Right cardiac atrium (tissue), 5 donors: ENCODE results near the gene CHST15. TPM values are rescaled to one million over a fixed set of nuclear protein-coding genes. Genes with fewer than 3 reads are reported as not detected.

ENCODE experiments used
- ATAC-seq, 2 donors: fragments of 200-7000 bp; cut with Tn5 transposase; one replicate each; pipeline versions ENCODE4 v1.8.0 to v1.9.1; 2020; ENCODE audit warnings: moderate library complexity in 2 of 2, mild to moderate bottlenecking in 1 of 2
- DNase-seq, 3 donors: peaks; one replicate each; pipeline ENCODE4 v3.0.0-alpha.2; 2020
- H3K27ac ChIP-seq: one replicate; pipeline ENCODE4 v1.5.1; 2013; ENCODE audit warnings: mild to moderate bottlenecking, low read length, control low read depth, moderate library complexity
- H3K27me3 ChIP-seq: one replicate; pipeline ENCODE4 v1.6.1; 2013; ENCODE audit not compliant: control insufficient read depth, insufficient read depth
- H3K4me1 ChIP-seq: one replicate; pipeline ENCODE4 v1.6.1; 2013; ENCODE audit warnings: low read length; ENCODE audit not compliant: control insufficient read depth, insufficient read depth
- H3K4me3 ChIP-seq: one replicate; pipeline ENCODE4 v1.5.1; 2013; ENCODE audit warnings: low read length, control low read depth
- H3K9me3 ChIP-seq: one replicate; pipeline ENCODE4 v1.6.1; 2013; ENCODE audit warnings: low read length; ENCODE audit not compliant: control insufficient read depth
- WGBS: extraction: QIAGEN DNeasy Blood & Tissue Kit; methylation state at CpG from one replicate; pipeline ENCODE4 v1.1.7; 2013; 5-methylcytosine and 5-hydroxymethylcytosine counted together
- intact Hi-C, 4 donors: fragments of 100-400 bp; cut with DNase I; formaldehyde crosslinking; loops; one replicate each; pipeline versions ENCODE4 v1.11.0 to v1.14.0; 2022 to 2023
- polyA plus RNA-seq: library from polyadenylated mRNA; stranded (reverse); fragments of 200-250 nt; gene quantifications from one replicate; pipeline ENCODE4 v1.2.3, GENCODE V29; 2013
- total RNA-seq, 4 donors: library from RNA; stranded (reverse); fragmentation: NEBNext Ultra II Directional; extraction: Animal tissue kit (Norgen Biotek cat#: 25700); gene quantifications; one replicate each; pipeline ENCODE4 v1.2.1, GENCODE V29; 2021
- donor health status: healthy with polysubstance abuse.
- donor health status: DM: no; HTN: yes; CAD: no.
- donor health status: DM: no; HTN: no; CAD: no.
- donor health status: DM: no; HTN: yes; CAD: no; lungs with severe emphysema.
- donor health status: DM: yes; HTN: yes; CAD: no.

The CHST15 gene
- total and polyA plus RNA-seq, 5 donors, result 2.2 to 11.9 (median 8.2) TPM

DNA sequence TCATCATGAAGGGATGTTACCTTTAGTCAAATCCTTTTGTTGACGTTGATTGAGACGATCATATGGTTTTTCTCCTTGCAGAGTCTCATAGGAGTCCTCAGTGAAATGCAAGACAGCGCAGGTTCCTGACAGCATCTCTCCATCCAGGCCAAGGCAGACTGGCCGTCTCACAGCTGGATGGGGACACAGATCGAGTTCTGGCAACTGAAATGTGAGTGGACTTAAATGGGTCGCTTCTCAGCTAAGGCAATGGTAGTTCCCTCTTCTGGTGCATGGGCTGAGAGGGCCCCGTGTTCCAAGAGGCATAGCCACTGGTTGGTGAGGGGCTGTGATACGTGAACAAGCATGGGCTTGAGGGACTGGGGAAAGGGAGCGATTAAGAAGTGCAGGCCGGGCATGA lies 102.5 kb downstream of the CHST15 start:
- intact Hi-C loops, result no loop called here
- H3K4me1 ChIP-seq, result no peaks in the 10 kb centered on the region

DNA sequence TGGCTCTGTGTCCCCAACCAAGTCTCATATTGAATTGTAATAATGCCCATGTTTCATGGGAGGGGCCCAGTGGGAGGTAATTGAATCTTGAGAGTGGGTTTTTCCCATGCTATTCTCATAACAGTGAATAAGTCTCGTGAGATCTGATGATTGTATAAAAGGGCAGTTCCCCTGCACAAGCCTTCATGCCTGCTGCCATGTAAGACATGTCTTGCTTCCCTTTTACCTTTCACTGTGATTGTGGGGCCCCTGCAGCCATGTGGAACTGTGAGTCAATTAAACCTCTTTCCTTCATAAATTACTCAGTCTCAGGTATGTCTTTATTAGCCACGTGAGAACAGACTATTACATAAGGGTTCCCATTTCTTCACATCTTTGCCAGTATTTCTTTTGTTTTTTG lies 104.7 kb downstream of the CHST15 start:
- Histone ChIP-seq H3K4me3 (no peak overlapping the region), H3K4me1 (no peaks in the 10 kb centered on the region), H3K27ac (no peak overlapping the region), H3K9me3 (no peaks in the 10 kb centered on the region), H3K27me3 (no peaks in the 10 kb centered on the region)
- 71% methylated on average over 2 of the region's 2 CpGs for WGBS
- ATAC-seq, result no peak
- intact Hi-C loops, result no loop called here
- DNase-seq, result no peak

More for the DNA sequence above, 102.5 kb downstream of the CHST15 start:
- Histone ChIP-seq H3K9me3 (no peaks in the 10 kb centered on the region), H3K27me3 (no peaks in the 10 kb centered on the region), H3K27ac (no peak overlapping the region), H3K4me3 (no peak overlapping the region)
- DNase-seq (no peak), ATAC-seq (no peak)
- 76% methylated on average over 10 of the region's 10 CpGs for whole genome bisulfite sequencing

DNA sequence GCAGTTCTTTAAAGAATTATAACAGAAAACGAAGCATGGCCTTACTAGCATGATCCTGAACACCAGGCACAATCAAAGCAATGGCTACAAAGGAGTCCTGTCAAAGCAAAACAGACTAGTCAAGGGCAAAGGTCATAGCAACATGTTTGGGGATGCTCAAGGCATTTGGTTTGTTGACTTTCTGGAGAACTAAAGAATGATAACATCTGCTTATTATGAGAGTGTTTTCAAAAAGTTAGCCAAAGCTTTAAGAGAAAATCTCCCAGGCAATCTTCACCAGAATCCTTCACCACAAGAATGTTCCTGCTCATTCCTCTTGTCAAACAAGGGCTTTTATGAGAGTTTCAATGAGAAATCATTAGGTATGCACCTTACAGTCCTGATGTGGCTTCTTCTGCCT lies 106.7 kb downstream of the CHST15 start:
- Histone ChIP-seq H3K4me1 (no peaks in the 10 kb centered on the region), H3K4me3 (no peak overlapping the region), H3K9me3 (no peaks in the 10 kb centered on the region), H3K27ac (no peak overlapping the region), H3K27me3 (no peaks in the 10 kb centered on the region)
- DNase-seq (no peak), ATAC-seq (no peak)
- 63% methylated on average over 1 of the region's 1 CpG for WGBS
- intact Hi-C loops, result no loop called here

DNA sequence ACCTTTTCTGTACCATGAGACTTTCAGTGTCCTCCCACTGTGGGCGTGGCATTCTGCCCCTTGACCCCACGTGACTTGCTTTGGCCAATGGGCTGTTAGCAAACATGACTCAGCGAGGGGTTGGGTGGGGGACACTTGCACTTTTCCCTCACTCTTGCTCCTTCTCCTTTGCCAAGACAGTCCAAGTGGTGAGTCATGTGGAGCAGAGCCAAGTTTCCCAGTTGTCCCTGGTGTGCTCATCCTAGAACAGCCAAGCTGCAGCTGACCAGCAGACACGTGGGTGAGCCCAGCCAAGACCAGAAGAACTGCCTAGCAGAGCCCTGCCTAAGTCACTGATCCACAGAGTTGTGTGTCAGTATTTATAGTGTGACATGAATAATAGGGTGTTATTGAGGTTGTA lies 119.0 kb downstream of the CHST15 start:
- intact Hi-C loops, result no loop called here
- DNase-seq, result no peak
- Histone ChIP-seq H3K27me3 (peaks cover 4% of the 10 kb centered on the region), H3K27ac (no peak overlapping the region), H3K9me3 (peaks cover 4% of the 10 kb centered on the region), H3K4me3 (no peak overlapping the region), H3K4me1 (no peaks in the 10 kb centered on the region)
- WGBS, result 69% methylated on average over 4 of the region's 4 CpGs
- no peak for ATAC-seq

DNA sequence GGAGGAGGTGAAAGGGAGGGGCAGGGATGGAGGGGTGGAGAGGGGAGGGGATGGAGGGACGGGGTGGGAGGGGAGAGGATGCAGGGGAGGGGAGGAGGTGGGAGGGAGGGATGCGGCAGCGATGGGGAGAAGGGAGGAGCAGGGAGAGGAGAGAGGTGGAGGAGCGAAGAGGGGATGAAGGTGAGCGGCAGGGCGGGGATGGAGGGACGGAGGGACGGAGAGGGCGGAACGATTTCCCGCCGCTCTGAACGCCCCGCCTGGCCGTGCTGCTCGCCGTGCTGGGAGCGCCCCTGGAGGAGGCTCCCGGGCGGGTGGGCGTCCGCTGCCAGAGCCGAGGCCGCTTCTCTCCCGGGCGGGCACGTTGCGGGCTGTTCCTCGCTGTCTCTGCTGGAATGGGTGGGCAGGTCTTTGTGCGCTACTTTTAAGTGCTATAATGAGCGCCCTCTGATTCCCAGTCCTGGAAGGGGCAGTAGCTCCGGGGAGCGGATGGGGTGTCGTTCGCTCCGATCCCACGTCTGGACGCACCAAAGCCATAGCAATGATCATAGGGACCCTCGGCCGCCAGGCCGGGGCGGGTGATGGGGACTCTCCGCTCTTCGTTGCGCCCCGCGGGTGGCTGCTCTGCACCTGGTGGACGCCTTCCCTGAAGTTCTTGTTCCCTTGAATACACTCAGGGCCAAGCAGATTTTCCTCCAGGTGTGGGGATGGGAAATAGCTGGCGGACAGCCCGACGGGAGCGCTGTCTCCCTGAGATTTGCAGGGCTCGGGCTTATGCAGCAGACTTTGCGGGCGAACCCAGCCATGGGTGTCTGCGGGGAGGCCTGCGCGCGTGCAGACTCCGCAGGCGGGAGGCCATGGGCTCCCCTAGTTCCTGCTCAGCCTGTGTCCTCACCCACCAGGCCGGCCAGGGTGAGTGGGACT lies 120.7 kb downstream of the CHST15 start:
- ATAC-seq, result no peak
- H3K27ac ChIP-seq, result no peak overlapping the region
- DNase-seq, result no peak
- intact Hi-C loops, result no loop called here
- WGBS, result 3% methylated on average over 62 of the region's 62 CpGs
- H3K27me3 ChIP-seq, result peaks cover 4% of the 10 kb centered on the region
- H3K4me1 ChIP-seq, result no peaks in the 10 kb centered on the region
- peaks cover 4% of the 10 kb centered on the region for H3K9me3 ChIP-seq
- no peak overlapping the region for H3K4me3 ChIP-seq

DNA sequence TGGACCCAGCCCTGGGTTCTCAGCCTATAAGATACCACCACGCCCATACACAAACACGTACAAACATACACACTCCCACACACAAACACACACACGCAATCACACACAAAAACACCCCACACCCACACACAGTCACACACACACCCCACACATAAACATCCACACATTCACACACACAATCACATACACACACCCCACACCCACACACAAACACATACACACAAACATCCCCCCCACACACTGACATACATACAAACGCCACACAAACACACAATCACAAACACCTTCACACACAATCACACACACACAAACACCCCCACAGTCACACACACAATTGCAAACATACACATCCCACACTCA lies 122.5 kb downstream of the CHST15 start:
- Histone ChIP-seq H3K4me1 (no peaks in the 10 kb centered on the region), H3K4me3 (no peak overlapping the region), H3K9me3 (peaks cover 4% of the 10 kb centered on the region), H3K27ac (no peak overlapping the region), H3K27me3 (no peaks in the 10 kb centered on the region)
- no peak for ATAC-seq
- intact Hi-C loops, result no loop called here
- WGBS, result 54% methylated on average over 4 of the region's 4 CpGs
- DNase-seq, result no peak

DNA sequence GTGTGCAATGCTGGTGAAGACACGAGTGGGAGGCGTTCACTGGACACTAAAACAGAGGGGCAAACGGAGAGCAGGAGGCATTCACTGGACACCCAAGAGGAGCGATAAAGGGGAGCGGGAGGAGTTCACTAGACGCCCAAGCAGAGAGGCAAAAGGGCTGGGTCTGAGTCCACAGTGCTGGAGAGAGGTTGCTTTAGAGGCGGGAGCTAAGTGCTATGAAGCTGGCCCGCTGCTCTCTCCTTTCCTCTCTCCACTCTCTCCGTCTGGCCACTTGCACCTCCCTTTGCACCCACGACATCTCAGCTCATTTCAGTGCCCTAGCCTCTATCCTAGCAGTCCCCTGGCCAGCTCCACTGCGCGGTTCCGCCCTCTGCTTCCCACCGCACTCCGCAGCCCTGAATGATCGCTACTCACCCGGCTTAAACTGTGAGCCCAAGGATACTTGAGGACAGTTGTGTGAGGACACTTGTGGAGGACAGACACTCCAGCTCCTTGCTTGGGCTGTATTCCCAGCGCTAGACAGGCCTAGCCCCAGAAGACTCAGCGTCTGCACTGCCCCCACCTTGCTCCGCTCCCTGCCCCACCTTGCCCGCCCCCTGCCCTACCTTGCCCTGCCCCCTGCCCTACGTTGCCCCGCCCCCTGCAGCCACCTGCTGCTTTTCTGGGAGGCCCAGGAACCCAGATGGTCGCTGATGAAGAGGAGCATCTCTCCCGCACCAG lies 123.0 kb downstream of the CHST15 start:
- DNase-seq (no peak), ATAC-seq (no peak)
- H3K9me3 ChIP-seq, result peaks cover 4% of the 10 kb centered on the region
- no peaks in the 10 kb centered on the region for H3K4me1 ChIP-seq
- no peak overlapping the region for H3K27ac ChIP-seq
- no peak overlapping the region for H3K4me3 ChIP-seq
- intact Hi-C loops, result no loop called here
- H3K27me3 ChIP-seq, result no peaks in the 10 kb centered on the region
- 19% methylated on average over 25 of the region's 25 CpGs for WGBS

DNA sequence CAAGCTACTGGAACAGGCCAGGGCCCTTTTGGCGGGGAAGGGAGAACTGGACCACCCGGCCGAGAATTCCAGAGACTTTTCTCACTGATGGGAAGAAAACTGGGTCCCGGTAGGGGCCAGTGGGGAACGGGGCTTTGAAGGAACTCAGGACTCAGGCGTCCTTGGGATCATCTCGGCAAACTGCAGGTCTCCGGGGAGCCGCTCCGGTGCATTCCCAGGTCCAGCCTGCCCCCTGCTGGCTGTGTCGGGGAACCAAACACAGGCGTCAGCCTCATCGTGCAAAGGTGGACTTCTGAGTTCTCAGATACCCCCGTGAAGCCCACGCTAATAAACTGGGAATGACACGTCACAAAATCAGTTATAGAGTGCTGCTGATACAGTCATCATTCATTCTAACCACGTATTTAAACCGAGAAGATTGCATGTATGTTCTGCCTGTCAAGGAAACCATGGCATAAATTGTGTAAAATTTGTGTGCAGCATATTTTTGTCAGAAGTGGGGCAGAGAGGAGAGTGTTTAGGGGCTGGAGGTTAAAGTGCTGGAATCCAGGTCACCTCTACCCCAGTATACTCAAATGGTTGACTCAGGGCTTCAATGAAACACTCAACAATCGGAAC lies 125.7 kb downstream of the CHST15 start:
- 7% methylated on average over 19 of the region's 19 CpGs for WGBS
- no peak overlapping the region for H3K27ac ChIP-seq
- DNase-seq, result peak; percentile 78 to 87 (median 87)
- H3K4me3 ChIP-seq, result no peak overlapping the region
- H3K9me3 ChIP-seq, result no peaks in the 10 kb centered on the region
- no peaks in the 10 kb centered on the region for H3K4me1 ChIP-seq
- ATAC-seq, result peak; percentile 67 to 83
- H3K27me3 ChIP-seq, result no peaks in the 10 kb centered on the region
- intact Hi-C loops, result loop anchor here in 3 of 4 donors (2.0 to 5.0 kb wide), 2 partner anchors 385 kb away; no protein-coding TSS in a partner anchor

DNA sequence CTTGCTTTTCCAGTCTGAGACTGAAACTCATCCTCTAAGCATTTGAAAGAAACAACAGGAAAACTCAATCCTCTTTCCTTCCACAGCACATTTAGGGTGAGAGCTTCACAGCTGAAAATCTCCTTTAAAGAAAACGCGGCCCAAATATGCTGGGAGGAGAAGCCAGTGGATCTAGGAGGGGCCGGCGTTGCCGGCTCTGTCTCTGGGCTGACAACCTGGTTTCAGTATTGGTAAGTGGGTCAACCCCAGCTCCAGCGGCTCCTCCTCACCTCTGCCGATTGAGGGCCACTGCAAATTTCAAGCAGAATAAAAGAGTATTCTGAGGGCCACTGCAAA lies 126.5 kb downstream of the CHST15 start:
- ATAC-seq (no peak), DNase-seq (no peak)
- WGBS, result 51% methylated on average over 7 of the region's 7 CpGs
- Histone ChIP-seq H3K9me3 (no peaks in the 10 kb centered on the region), H3K27ac (no peak overlapping the region), H3K4me1 (no peaks in the 10 kb centered on the region), H3K4me3 (no peak overlapping the region), H3K27me3 (no peaks in the 10 kb centered on the region)
- intact Hi-C loops, result loop anchor here in 3 of 4 donors (2.0 to 5.0 kb wide), 2 partner anchors 384 to 385 kb away; no protein-coding TSS in a partner anchor

DNA sequence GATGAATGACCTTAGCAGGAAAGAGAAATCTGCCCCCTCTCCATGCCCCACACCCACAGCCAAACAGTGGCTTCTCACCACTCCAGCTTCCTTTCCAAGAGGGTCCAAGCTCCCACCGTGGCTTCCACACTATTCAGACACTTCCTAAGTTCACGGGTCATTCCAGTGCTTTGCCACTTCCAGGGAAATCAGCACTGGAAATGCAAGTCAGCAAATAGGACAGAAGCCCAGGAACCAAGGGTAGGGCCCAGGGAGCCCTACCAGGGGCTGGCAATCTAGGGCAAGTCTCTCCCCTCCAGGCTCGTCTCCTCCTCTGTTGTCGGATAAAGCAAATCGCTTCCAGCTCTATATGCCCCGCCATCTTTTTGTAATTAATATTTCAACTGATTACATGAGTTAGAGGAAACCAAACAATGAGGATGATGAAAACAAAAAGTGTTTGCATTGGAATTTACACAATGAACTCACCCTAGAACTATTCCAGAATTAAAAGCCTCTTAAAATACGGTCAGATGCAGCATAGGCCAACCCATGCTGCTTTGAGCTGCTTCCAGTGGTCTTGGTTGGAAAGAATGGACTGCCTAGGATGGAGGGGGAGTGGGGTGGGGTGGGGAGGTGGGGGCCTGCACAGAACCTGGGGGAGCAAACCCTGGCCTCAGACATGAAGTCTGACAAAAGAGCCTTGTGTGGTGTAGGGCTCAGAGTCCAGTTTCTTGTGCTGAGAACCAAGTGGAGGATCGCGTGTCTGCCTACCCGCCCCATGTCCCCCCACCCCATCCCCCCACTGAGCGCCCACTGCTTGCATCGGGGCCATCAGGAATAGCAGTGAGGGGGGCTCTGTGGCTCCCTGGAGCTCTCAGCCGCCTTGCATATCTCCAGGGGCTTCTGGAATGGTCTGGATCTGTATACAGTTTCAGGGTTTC lies 127.2 kb downstream of the CHST15 start:
- WGBS, result 58% methylated on average over 13 of the region's 13 CpGs
- intact Hi-C loops, result loop anchor here (2.0 to 5.0 kb wide), 2 partner anchors 383 to 384 kb away; no protein-coding TSS in a partner anchor
- no peaks in the 10 kb centered on the region for H3K4me1 ChIP-seq
- H3K4me3 ChIP-seq, result no peak overlapping the region
- no peak for DNase-seq
- H3K27me3 ChIP-seq, result no peaks in the 10 kb centered on the region
- H3K27ac ChIP-seq, result no peak overlapping the region
- ATAC-seq, result no peak
- no peaks in the 10 kb centered on the region for H3K9me3 ChIP-seq
